Stimulated activated CD4-positive, alpha-beta T cell treated with anti-CD3 and anti-CD28 coated beads, Interleukin-2, amount 100 ng/mL, for 48 hours (primary cell): ENCODE results near the gene ERICH2.

ENCODE experiments used
- DNase-seq, 2 donors: peaks; one replicate each; pipeline ENCODE4 v3.0.0-alpha.2; 2020

The ERICH2 gene

GRCh38 chr2:170763232-170763631 is 6.9 kb upstream of the ERICH2 start:
- no peak for DNase-seq

DNA sequence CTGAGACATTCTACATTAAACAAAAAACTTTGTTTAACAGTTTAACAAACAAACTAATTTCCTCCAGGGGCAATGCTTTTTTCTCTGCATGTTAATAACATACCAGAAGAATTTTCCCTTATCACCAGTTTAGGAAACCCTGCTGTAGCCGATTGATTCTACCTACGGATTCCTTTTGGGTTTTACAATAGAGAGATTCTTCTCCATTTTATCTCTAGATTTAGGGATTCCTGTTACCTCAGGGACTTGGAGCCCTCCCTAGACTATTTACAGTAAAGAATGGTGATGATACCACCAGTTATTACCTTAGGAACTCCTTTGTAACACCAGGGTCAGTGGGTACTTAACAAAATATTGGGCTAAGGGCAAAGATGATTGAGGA is 5.3 kb upstream of the ERICH2 start:
- no peak for DNase-seq

GRCh38 chr2:170766693-170767092 is 3.5 kb upstream of the ERICH2 start:
- DNase-seq = no peak

GRCh38 chr2:170770606-170771420 is 635 bp downstream of the ERICH2 start:
- DNase-seq = peak; percentile 46 to 62

- DNase-seq = no peak
Measured at GRCh38 chr2:170771421-170771937, 1.3 kb downstream of the ERICH2 start.

- DNase-seq = no peak
Measured at GRCh38 chr2:170772295-170772694, 2.1 kb downstream of the ERICH2 start.

DNA sequence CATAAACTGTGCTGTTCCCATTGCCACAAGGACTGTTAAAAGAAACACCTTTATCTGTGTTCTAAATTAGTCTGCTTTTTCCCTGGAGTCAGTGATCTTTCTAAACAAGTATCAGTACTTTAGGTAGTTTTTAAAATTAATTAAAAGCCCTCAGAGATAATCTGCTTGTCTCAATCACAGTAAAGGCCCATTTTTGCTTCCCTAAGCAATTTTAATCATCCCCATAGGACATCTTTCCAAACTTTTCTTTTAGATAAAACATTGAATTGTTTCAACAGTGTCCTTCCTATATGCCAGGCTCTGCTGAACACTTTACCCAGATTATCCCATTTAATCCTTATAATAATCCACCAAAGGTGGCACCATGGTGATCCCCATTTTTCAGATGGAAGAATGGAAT is 3.9 kb downstream of the ERICH2 start:
- DNase-seq = no peak

DNA sequence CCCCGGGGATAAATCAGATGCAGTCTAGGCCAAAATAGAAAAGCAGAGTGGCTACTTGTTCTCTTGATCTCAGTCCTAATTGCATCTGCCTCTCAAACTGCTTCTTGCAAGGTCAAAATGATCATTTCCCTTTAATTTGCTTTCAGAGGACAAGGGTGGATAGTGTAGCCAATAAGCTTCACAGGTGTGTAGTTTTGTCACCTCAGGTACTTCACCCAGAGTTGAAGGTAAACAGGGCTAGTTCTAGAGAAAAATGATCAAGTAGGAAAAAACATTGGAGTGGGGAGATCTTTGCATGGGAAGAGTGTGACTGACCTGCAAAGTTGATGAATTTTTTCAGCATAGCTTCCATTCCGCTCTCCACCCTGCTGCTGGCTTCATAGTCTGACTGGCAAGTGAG is 8.7 kb downstream of the ERICH2 start:
- no peak for DNase-seq

DNA sequence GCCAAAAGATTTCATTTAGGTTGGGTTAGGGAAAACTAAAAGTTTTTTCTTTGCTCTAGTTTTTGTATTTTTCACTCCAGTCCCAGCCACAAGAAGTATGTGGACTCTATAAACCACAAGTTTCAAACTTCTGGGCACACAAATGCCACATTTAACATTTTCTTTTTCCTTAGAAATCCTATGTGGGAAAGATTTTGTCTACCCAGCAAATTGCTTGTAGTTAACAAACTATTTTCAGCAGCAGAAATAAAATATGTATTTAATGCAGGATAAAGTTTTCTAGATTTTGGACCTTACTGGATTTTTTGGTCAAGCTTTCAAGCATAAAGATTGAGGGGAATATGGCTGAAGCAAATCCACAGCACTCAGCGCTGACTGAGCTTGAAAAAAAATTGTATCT is 9.1 kb downstream of the ERICH2 start:
- no peak for DNase-seq

GRCh38 chr2:170782673-170783072 is 12.5 kb downstream of the ERICH2 start:
- DNase-seq = no peak

DNA sequence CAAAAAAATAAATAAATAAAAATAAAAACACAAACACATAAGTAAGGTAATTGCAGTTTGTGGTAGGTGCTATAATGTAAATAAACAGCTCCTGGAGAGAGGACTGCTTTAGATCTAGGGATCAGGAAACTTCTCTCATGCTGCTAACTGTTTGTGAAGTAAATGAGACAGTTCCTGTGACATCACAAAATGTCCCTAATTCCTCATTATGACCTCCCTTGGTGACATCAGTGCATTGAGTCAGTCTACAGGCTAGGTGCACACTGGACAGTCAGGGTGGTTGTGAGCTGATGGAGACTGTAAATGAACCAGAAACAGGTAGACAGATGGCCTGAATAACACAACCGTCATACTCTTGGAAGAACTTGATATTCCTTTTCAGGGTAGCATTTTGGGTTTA is 13.4 kb downstream of the ERICH2 start:
- DNase-seq = no peak

GRCh38 chr2:170798996-170799395 is 28.8 kb downstream of the ERICH2 start:
- no peak for DNase-seq

DNA sequence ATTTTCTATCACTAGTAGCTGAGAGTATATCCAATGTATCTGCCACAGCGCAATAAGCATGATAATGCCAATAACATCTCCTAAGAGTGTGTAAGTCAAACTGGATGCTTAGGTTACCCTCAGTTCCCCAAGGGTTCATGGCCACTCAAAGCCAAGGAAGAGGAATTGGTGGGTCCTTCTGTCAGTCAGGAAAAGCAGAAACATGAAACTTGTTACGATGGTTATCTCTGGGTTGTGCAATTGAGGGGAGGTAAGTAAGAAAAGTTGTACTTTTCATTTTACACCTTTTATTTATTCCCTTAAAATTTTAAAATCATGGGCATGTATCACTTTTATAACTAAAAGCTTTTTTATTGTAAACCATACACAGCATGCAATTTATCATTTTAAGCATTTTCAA is 36.4 kb downstream of the ERICH2 start:
- DNase-seq = no peak

- no peak for DNase-seq
Measured at GRCh38 chr2:170812710-170813600, 42.8 kb downstream of the ERICH2 start.

DNA sequence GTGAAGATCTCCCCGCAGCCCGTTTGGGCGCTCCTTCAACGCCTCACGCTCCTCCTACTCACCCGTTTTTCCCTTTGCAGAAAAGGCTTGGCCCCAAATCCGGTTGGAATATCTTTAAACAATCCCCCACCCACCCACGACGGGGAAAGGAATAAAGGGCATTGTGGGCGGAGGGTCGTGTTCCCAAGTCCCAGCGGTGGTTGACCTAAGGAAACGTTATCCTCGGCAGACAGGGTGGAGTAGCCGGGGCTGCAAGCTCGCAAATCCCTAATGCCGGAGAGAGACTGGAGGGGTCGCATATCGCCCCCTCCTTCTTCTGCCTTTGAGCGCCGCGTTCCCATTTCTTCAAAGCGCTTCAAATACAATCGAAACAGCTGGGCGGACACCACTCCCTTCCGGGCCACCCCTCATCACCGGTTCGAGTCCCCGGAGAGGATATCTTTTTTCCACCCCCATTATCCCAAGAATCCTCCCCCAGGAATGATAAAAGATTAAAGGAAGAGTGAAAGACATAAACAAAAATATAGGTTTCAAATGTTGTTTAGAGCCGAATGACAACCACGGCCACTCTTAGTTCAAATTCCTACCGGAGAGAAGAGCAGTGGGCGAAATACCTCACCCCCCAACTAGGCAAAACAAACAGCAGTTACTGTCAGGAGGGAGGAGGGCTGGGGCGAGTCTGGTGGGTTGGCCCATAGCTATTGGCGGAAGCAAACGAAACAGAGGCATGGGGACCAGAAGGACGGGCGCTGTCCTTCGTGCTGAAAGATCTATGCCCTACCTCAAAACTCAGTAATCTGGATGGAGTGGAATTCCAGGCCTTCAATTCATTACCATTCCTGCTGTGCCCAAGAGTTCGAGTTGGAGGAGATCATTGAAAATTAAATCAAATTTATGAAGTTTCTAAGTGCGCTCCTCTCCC is 43.7 kb downstream of the ERICH2 start:
- DNase-seq = no peak

- no peak for DNase-seq
Measured at GRCh38 chr2:170814533-170815230, 44.5 kb downstream of the ERICH2 start.

GRCh38 chr2:170815311-170815710 is 45.1 kb downstream of the ERICH2 start:
- DNase-seq = no peak

DNA sequence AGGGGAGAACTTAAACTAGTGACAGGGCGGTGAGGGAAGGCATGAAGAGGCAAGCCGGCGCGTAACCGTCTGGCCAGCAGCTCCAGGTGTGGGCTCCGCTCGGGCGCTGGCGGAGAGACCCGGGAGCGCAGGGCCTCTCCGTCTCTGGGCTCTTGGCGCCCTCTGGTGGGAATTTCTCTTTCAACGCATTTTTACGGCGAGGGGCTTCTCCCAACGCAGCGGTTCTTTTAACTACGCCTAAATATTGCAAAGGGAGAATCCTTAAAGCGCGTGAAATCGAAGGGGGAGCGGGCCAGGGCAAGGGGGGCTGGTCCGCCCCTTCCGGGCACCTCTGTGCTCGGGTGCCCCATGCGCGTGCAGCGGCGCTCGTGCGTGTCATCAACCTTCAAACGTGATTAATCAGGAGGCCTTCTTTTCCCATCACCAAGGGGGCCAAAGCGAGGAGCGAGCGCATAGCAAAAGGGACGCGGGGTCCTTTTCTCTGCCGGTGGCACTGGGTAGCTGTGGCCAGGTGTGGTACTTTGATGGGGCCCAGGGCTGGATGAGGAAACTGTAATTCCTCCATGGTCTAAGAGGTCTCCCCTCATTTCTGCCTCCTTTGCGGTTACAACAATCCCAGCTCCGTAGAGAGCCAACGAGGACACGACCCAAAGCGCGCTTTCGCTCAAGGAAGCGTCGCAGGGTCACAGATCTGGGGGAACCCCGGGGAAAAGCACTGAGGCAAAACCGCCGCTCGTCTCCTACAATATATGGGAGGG is 45.7 kb downstream of the ERICH2 start:
- DNase-seq = peak; percentile 67 to 72

DNA sequence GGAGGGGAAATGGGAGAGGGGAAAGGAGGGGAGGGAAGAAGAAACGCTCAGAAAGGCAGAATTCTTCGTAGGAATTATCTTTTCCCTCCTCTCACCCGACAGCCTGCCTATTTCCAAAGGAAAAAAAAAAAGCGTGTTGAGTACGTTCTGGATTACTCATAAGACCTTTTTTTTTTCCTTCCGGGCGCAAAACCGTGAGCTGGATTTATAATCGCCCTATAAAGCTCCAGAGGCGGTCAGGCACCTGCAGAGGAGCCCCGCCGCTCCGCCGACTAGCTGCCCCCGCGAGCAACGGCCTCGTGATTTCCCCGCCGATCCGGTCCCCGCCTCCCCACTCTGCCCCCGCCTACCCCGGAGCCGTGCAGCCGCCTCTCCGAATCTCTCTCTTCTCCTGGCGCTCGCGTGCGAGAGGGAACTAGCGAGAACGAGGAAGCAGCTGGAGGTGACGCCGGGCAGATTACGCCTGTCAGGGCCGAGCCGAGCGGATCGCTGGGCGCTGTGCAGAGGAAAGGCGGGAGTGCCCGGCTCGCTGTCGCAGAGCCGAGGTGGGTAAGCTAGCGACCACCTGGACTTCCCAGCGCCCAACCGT is 46.4 kb downstream of the ERICH2 start, which contains the start of gene GAD1:
Gene GAD1 (plus strand): TSS at position 384 of the 589 bp plus-strand sequence. CDS start 1,705 bp downstream, outside the sequence.
- peak in 1 of 2 donors; percentile 56 for DNase-seq
